SK-N-SH (cell line): ENCODE measurements around the gene SSTR5. TPM values are rescaled to one million over a fixed set of nuclear protein-coding genes. Genes with fewer than 3 reads are reported as not detected.

Source experiments
- CTCF ChIA-PET: fragments of 300-600, 350-600 bp; formaldehyde crosslinking; extraction: SDS; loops from one replicate; lab custom pipeline; 2021; lab: Yijun Ruan, JAX
- POLR2A ChIA-PET: fragments of 350-600 bp; sonication (Branson Sonifier 250); formaldehyde crosslinking; extraction: SDS; loops from one replicate; lab custom pipeline; 2020; ENCODE audit warnings: antibody characterized with exemption, inconsistent platforms; lab: Yijun Ruan, JAX
- DNase-seq: peaks from one replicate; pipeline ENCODE4 v3.0.0; 2012
- H2AFZ ChIP-seq: fragments of 200-600 bp; sonication (generic); 2 replicates; pipeline ENCODE4 v1.8.1; 2016; ENCODE audit warnings: antibody characterized with exemption, mild to moderate bottlenecking, low read depth
- H3F3A ChIP-seq: fragments of 200-600 bp; sonication (generic); replicated peaks from 2 replicates; pipeline ENCODE3; 2016; ENCODE audit warnings: antibody characterized with exemption, mild to moderate bottlenecking; ENCODE audit not compliant: insufficient read depth
- H3K27ac ChIP-seq, 2 experiments: fragments of 200-500 bp in 1 of 2; fragments of 200-600 bp in 1 of 2; sonication (Bioruptor generic) in 1 of 2; sonication (generic), shearing (Covaris generic) in 1 of 2; 2 replicates each; pipeline versions ENCODE4 v1.5.1 to v1.6.1; 2014 to 2016; ENCODE audit warnings: low read depth in 2 of 2, inconsistent platforms in 1 of 2, low read length in 1 of 2, mild to moderate bottlenecking in 1 of 2, mixed read lengths in 1 of 2
- H3K27me3 ChIP-seq: fragments of 200-600 bp; sonication (generic), shearing (Covaris generic); 2 replicates; pipeline ENCODE4 v1.6.1; 2016; ENCODE audit warnings: mixed run types; ENCODE audit not compliant: insufficient read depth
- H3K36me3 ChIP-seq, 2 experiments: fragments of 200-500 bp in 1 of 2; fragments of 200-600 bp in 1 of 2; sonication (Bioruptor generic) in 1 of 2; sonication (generic) in 1 of 2; replicated peaks in 1 of 2; 2 replicates each; pipeline versions ENCODE3 to v1.5.1; 2014 to 2016; ENCODE audit warnings: low read length in 1 of 2, mild to moderate bottlenecking in 1 of 2; ENCODE audit not compliant: insufficient read depth in 2 of 2, control insufficient read depth in 1 of 2
- H3K4me1 ChIP-seq, 2 experiments: fragments of 200-500 bp in 1 of 2; fragments of 200-600 bp in 1 of 2; sonication (Bioruptor generic) in 1 of 2; sonication (generic), shearing (Covaris generic) in 1 of 2; 2 replicates each; pipeline versions ENCODE4 v1.5.1 to v1.6.1; 2014 to 2016; ENCODE audit warnings: low read depth in 1 of 2, low read length in 1 of 2, mixed run types in 1 of 2; ENCODE audit not compliant: insufficient read depth in 2 of 2, control insufficient read depth in 1 of 2
- H3K4me2 ChIP-seq: fragments of 200-600 bp; sonication (generic), shearing (Covaris generic); 2 replicates; pipeline ENCODE4 v1.6.1; 2017; ENCODE audit warnings: mixed run types
- H3K4me3 ChIP-seq, 2 experiments: fragments of 200-500 bp in 1 of 2; fragments of 200-600 bp in 1 of 2; sonication (Bioruptor generic) in 1 of 2; sonication (generic), shearing (Covaris generic) in 1 of 2; 2 replicates each; pipeline versions ENCODE4 v1.5.1 to v1.8.1; 2014 to 2016; ENCODE audit warnings: low read depth in 2 of 2, inconsistent platforms in 1 of 2, low read length in 1 of 2, mild to moderate bottlenecking in 1 of 2, mixed read lengths in 1 of 2, moderate library complexity in 1 of 2
- H3K79me2 ChIP-seq: fragments of 200-600 bp; sonication (generic); 2 replicates; pipeline ENCODE4 v1.8.1; 2017; ENCODE audit warnings: mild to moderate bottlenecking; ENCODE audit not compliant: insufficient read depth
- H3K9ac ChIP-seq: fragments of 200-600 bp; sonication (generic); 2 replicates; pipeline ENCODE4 v1.6.1; 2017; ENCODE audit warnings: mixed run types
- H3K9me2 ChIP-seq: fragments of 200-600 bp; sonication (generic); 2 replicates; pipeline ENCODE4 v1.6.1; 2017; ENCODE audit warnings: mixed run types
- H3K9me3 ChIP-seq: fragments of 200-600 bp; sonication (generic); 2 replicates; pipeline ENCODE4 v1.6.1; 2017; ENCODE audit warnings: mixed run types, mild to moderate bottlenecking, moderate library complexity
- H4K20me1 ChIP-seq: fragments of 200-600 bp; sonication (generic); 2 replicates; pipeline ENCODE4 v1.6.1; 2017; ENCODE audit warnings: mild to moderate bottlenecking, mixed run types; ENCODE audit not compliant: insufficient read depth
- CHD2 ChIP-seq: fragments of 150-350 bp; IDR thresholded peaks from 2 replicates; pipeline ENCODE4 v1.6.1; 2018; ENCODE audit warnings: low read length; ENCODE audit not compliant: partially characterized antibody
- CTCF ChIP-seq: fragments of 200-600 bp; sonication (generic); IDR thresholded peaks from 2 replicates; pipeline ENCODE4 v1.6.1; 2017; ENCODE audit warnings: antibody characterized with exemption, mild to moderate bottlenecking, moderate library complexity
- ELF1 ChIP-seq: IDR thresholded peaks from 2 replicates; pipeline ENCODE4 v1.4.0; 2012
- EZH2phosphoT487 ChIP-seq: fragments of 200-600 bp; sonication (generic); IDR thresholded peaks from 2 replicates; pipeline ENCODE4 v1.6.1; 2017; ENCODE audit warnings: low read depth, mixed run types, mild to moderate bottlenecking, antibody characterized with exemption, moderate library complexity, borderline replicate concordance
- FOSL2 ChIP-seq: IDR thresholded peaks from 2 replicates; pipeline ENCODE4 v1.4.0; 2012; ENCODE audit warnings: low read depth, mild to moderate bottlenecking, moderate library complexity, borderline replicate concordance
- GABPA ChIP-seq: IDR thresholded peaks from 2 replicates; pipeline ENCODE4 v1.4.0; 2012; ENCODE audit warnings: low read depth, mild to moderate bottlenecking
- IRF3 ChIP-seq: fragments of 150-350 bp; IDR thresholded peaks from 2 replicates; pipeline ENCODE4 v1.6.1; 2016; ENCODE audit warnings: mild to moderate bottlenecking, low read depth, low read length
- MEF2A ChIP-seq: IDR thresholded peaks from 2 replicates; pipeline ENCODE4 v1.4.0; 2012; ENCODE audit warnings: low read depth, borderline replicate concordance
- PBX3 ChIP-seq: IDR thresholded peaks from 2 replicates; pipeline ENCODE4; 2012
- RAD21 ChIP-seq: IDR thresholded peaks from 2 replicates; pipeline ENCODE4 v1.6.1; 2012; ENCODE audit warnings: mild to moderate bottlenecking, low read length
- REST ChIP-seq: IDR thresholded peaks from 2 replicates; pipeline ENCODE4 v1.6.1; 2012; ENCODE audit warnings: mild to moderate bottlenecking, low read depth, low read length, moderate library complexity
- RFX5 ChIP-seq: IDR thresholded peaks from 2 replicates; pipeline ENCODE4 v1.6.1; 2012; ENCODE audit warnings: mild to moderate bottlenecking, improper control_type of control experiment, low read length
- RXRA ChIP-seq: IDR thresholded peaks from 2 replicates; pipeline ENCODE4 v1.4.0; 2012; ENCODE audit warnings: low read depth, mild to moderate bottlenecking, borderline replicate concordance
- SIN3A ChIP-seq: IDR thresholded peaks from 2 replicates; pipeline ENCODE4 v1.6.1; 2012; ENCODE audit warnings: low read depth, mild to moderate bottlenecking, low read length, moderate library complexity, borderline replicate concordance
- TAF1 ChIP-seq: IDR thresholded peaks from 2 replicates; pipeline ENCODE4 v1.6.1; 2012; ENCODE audit warnings: low read depth, mild to moderate bottlenecking, low read length, moderate library complexity, borderline replicate concordance
- USF2 ChIP-seq: fragments of 150-350 bp; IDR thresholded peaks from 2 replicates; pipeline ENCODE4 v1.6.1; 2017; ENCODE audit warnings: antibody characterized with exemption, low read length, low read depth, borderline replicate concordance
- WGBS: methylation state at CpG from one replicate; pipeline ENCODE4 v1.1.6; 2017; ENCODE audit warnings: low lambda C conversion rate; 5-methylcytosine and 5-hydroxymethylcytosine counted together
- polyA plus RNA-seq, 3 experiments: library from polyadenylated mRNA; depleted of rRNA; stranded (reverse); fragments of >200 nt; gene quantifications; 2 replicates each; pipeline ENCODE4 v1.2.3, GENCODE V29; 2012

The SSTR5 gene
- polyA plus RNA-seq, 1 of the 3 experiments (the other 2 are of a cell fraction), result not detected

- Histone ChIP-seq H3K36me3 (no peaks in the 10 kb centered on the region), H3K4me1 (no peaks in the 10 kb centered on the region), H4K20me1 (no peaks in the 10 kb centered on the region), H2AFZ (no peak overlapping the region), H3K4me3 (no peak overlapping the region), H3K4me2 (no peak overlapping the region), H3K9me3 (no peaks in the 10 kb centered on the region), H3F3A (no peaks in the 10 kb centered on the region), H3K27ac (no peak overlapping the region), H3K9me2 (no peaks in the 10 kb centered on the region), H3K27me3 (peaks cover 57% of the 10 kb centered on the region), H3K79me2 (no peaks in the 10 kb centered on the region), H3K9ac (no peak overlapping the region)
- ChIA-PET CTCF (interaction anchor here (1.4 to 9.6 kb wide), 2 partner anchors 12 to 59 kb away, joined by 3 to 76 read pairs; no protein-coding TSS in a partner anchor), POLR2A (no interaction called here)
- TF ChIP-seq CHD2 (no peak), RFX5 (no peak), SIN3A (no peak)
- DNase-seq, result no peak
- WGBS, result 5% methylated on average over 11 of the region's 43 CpGs
Measured at GRCh38 chr16:1044460-1045309, 27.9 kb upstream of the SSTR5 start.

- ChIA-PET CTCF (interaction anchor here (1.4 to 9.6 kb wide), 2 partner anchors 12 to 58 kb away, joined by 3 to 76 read pairs; no protein-coding TSS in a partner anchor), POLR2A (no interaction called here)
- Histone ChIP-seq H3K36me3 (no peaks in the 10 kb centered on the region), H4K20me1 (no peaks in the 10 kb centered on the region), H3K9me3 (no peaks in the 10 kb centered on the region), H3K79me2 (no peaks in the 10 kb centered on the region), H3K27me3 (peaks cover 52% of the 10 kb centered on the region), H3K9ac (no peak overlapping the region), H3F3A (no peaks in the 10 kb centered on the region), H3K27ac (no peak overlapping the region), H3K4me1 (no peaks in the 10 kb centered on the region), H3K4me2 (no peak overlapping the region), H3K4me3 (no peak overlapping the region), H3K9me2 (no peaks in the 10 kb centered on the region), H2AFZ (no peak overlapping the region)
- 20% methylated on average over 2 of the region's 38 CpGs for WGBS
- no peak for DNase-seq
- TF ChIP-seq IRF3 (no peak), CTCF (no peak), RXRA (no peak), FOSL2 (no peak), EZH2phosphoT487 (no peak), TAF1 (no peak), GABPA (no peak), RAD21 (no peak), ELF1 (no peak), USF2 (no peak), REST (no peak), PBX3 (no peak), RFX5 (no peak), MEF2A (no peak)
Measured at GRCh38 chr16:1045310-1045992, 27.1 kb upstream of the SSTR5 start.
